IMR-90 (cell line): Measurements from ENCODE around the gene CLEC2A. TPM values are rescaled to one million over a fixed set of nuclear protein-coding genes. Genes with fewer than 3 reads are reported as not detected.

Experiments used
- ATAC-seq: fragments of 200-7000 bp; cut with Tn5 transposase; 2 replicates; pipeline ENCODE4 v1.9.1; 2020; ENCODE audit warnings: low read depth, mild to moderate bottlenecking, moderate library complexity
- BruUV-seq: library from RNA; stranded (reverse); fragments of 400-500 nt; replicated peaks from 2 replicates; lab custom pipeline; 2021; lab: Mats Ljungman, UMichigan
- CTCF ChIA-PET: fragments of 300-600 bp; formaldehyde crosslinking; extraction: SDS; loops from one replicate; lab custom pipeline; 2021; ENCODE audit warnings: antibody characterized with exemption; lab: Yijun Ruan, JAX
- POLR2A ChIA-PET: fragments of 300-600 bp; sonication (Branson Sonifier 250); formaldehyde crosslinking; loops from one replicate; lab custom pipeline; 2022; ENCODE audit warnings: antibody characterized with exemption; ENCODE audit not compliant: unreplicated experiment; lab: Charles Lee
- DNase-seq: peaks from one replicate; pipeline ENCODE4 v3.0.0; 2013
- H2AFZ ChIP-seq: replicated peaks from 2 replicates; pipeline ENCODE3; 2013; ENCODE audit warnings: low read length, mild to moderate bottlenecking; ENCODE audit not compliant: poor library complexity
- H2AK5ac ChIP-seq: 2 replicates; pipeline ENCODE4 v1.6.1; 2013; ENCODE audit warnings: low read depth, low read length, inconsistent platforms
- H2AK9ac ChIP-seq: replicated peaks from 2 replicates; pipeline ENCODE3; 2013; ENCODE audit warnings: mild to moderate bottlenecking, low read depth, low read length, moderate library complexity; ENCODE audit not compliant: poor library complexity
- H2BK120ac ChIP-seq: 2 replicates; pipeline ENCODE4 v1.6.1; 2013; ENCODE audit warnings: low read depth, low read length, inconsistent platforms
- H2BK15ac ChIP-seq: 3 replicates; pipeline ENCODE4 v1.6.1; 2013; ENCODE audit warnings: low read depth, low read length, inconsistent platforms
- H2BK20ac ChIP-seq: 2 replicates; pipeline ENCODE4 v1.6.1; 2013; ENCODE audit warnings: low read depth, mild to moderate bottlenecking, inconsistent platforms, low read length, moderate library complexity
- H2BK5ac ChIP-seq: 2 replicates; pipeline ENCODE4 v1.6.1; 2013; ENCODE audit warnings: mild to moderate bottlenecking, low read depth, low read length, inconsistent platforms; ENCODE audit not compliant: poor library complexity, severe bottlenecking
- H3K14ac ChIP-seq: replicated peaks from 2 replicates; pipeline ENCODE4 v1.6.1; 2013; ENCODE audit warnings: low read depth, low read length, inconsistent platforms
- H3K18ac ChIP-seq: 2 replicates; pipeline ENCODE4 v1.6.1; 2013; ENCODE audit warnings: low read depth, low read length, control low read depth
- H3K23ac ChIP-seq: 2 replicates; pipeline ENCODE4 v1.6.1; 2013; ENCODE audit warnings: low read depth, low read length, inconsistent platforms
- H3K27ac ChIP-seq: 2 replicates; pipeline ENCODE4 v1.5.1; 2013; ENCODE audit warnings: mild to moderate bottlenecking, control low read depth, low read length; ENCODE audit not compliant: insufficient read depth
- H3K27me3 ChIP-seq: 2 replicates; pipeline ENCODE4 v1.6.1; 2013; ENCODE audit warnings: low read length; ENCODE audit not compliant: control insufficient read depth, insufficient read depth
- H3K36me3 ChIP-seq: 2 replicates; pipeline ENCODE4 v1.6.1; 2013; ENCODE audit warnings: low read length, mixed read lengths; ENCODE audit not compliant: control insufficient read depth, insufficient read depth
- H3K4ac ChIP-seq: 2 replicates; pipeline ENCODE4 v1.6.1; 2013; ENCODE audit warnings: low read depth, low read length, inconsistent platforms
- H3K4me1 ChIP-seq: 2 replicates; pipeline ENCODE4 v1.6.1; 2013; ENCODE audit warnings: low read length, mixed read lengths; ENCODE audit not compliant: control insufficient read depth, insufficient read depth
- H3K4me2 ChIP-seq: 2 replicates; pipeline ENCODE4 v1.6.1; 2013; ENCODE audit warnings: low read depth, mild to moderate bottlenecking, control low read depth, low read length, moderate library complexity
- H3K4me3 ChIP-seq: 2 replicates; pipeline ENCODE4 v1.5.1; 2013; ENCODE audit warnings: low read depth, mild to moderate bottlenecking, control low read depth, low read length, moderate library complexity; ENCODE audit not compliant: insufficient read depth
- H3K56ac ChIP-seq: 2 replicates; pipeline ENCODE4 v1.6.1; 2013; ENCODE audit warnings: low read length, inconsistent platforms; ENCODE audit not compliant: insufficient read depth; ENCODE audit errors: extremely low read depth
- H3K79me1 ChIP-seq, 2 experiments: 2 replicates each; pipeline ENCODE4 v1.6.1; 2013; ENCODE audit warnings: low read length in 2 of 2, inconsistent platforms in 1 of 2, low read depth in 1 of 2
- H3K9ac ChIP-seq: 2 replicates; pipeline ENCODE4 v1.6.1; 2013; ENCODE audit warnings: low read depth, low read length, control low read depth
- H3K9me1 ChIP-seq: 2 replicates; pipeline ENCODE4 v1.6.1; 2013; ENCODE audit warnings: low read length, inconsistent platforms; ENCODE audit not compliant: insufficient read depth
- H3K9me3 ChIP-seq: 2 replicates; pipeline ENCODE4 v1.6.1; 2013; ENCODE audit warnings: low read length; ENCODE audit not compliant: control insufficient read depth, insufficient read depth
- H4K20me1 ChIP-seq: 2 replicates; pipeline ENCODE4 v1.6.1; 2013; ENCODE audit warnings: low read length, inconsistent platforms; ENCODE audit not compliant: insufficient read depth
- H4K5ac ChIP-seq: 2 replicates; pipeline ENCODE4 v1.6.1; 2013; ENCODE audit warnings: mild to moderate bottlenecking, low read depth, low read length, control low read depth
- H4K8ac ChIP-seq, 2 experiments: 2 replicates each; pipeline ENCODE4 v1.6.1; 2013; ENCODE audit warnings: low read depth in 2 of 2, low read length in 2 of 2, control low read depth in 1 of 2, inconsistent platforms in 1 of 2
- H4K91ac ChIP-seq: 2 replicates; pipeline ENCODE4 v1.6.1; 2013; ENCODE audit warnings: low read depth, low read length, inconsistent platforms; ENCODE audit not compliant: insufficient read depth
- BHLHE40 ChIP-seq: fragments of 150-350 bp; IDR thresholded peaks from 2 replicates; pipeline ENCODE4 v1.6.1; 2016; ENCODE audit warnings: mild to moderate bottlenecking, low read depth, low read length
- CEBPB ChIP-seq: IDR thresholded peaks from 2 replicates; pipeline ENCODE4 v1.6.1; 2012; ENCODE audit warnings: low read depth, low read length, improper control_type of control experiment
- CHD1 ChIP-seq: IDR thresholded peaks from 2 replicates; pipeline ENCODE4 v1.6.1; 2012; ENCODE audit warnings: low read depth, low read length, improper control_type of control experiment
- FOS ChIP-seq: fragments of 150-350 bp; IDR thresholded peaks from 2 replicates; pipeline ENCODE4 v1.6.1; 2016; ENCODE audit warnings: low read depth, low read length
- MAFK ChIP-seq: IDR thresholded peaks from 2 replicates; pipeline ENCODE4 v1.6.1; 2012; ENCODE audit warnings: low read depth, low read length, improper control_type of control experiment
- MAZ ChIP-seq: IDR thresholded peaks from 2 replicates; pipeline ENCODE4 v1.6.1; 2012; ENCODE audit warnings: low read depth, mild to moderate bottlenecking, low read length, improper control_type of control experiment, moderate library complexity, borderline replicate concordance
- MXI1 ChIP-seq: IDR thresholded peaks from 2 replicates; pipeline ENCODE4 v1.6.1; 2012; ENCODE audit warnings: low read depth, mild to moderate bottlenecking, low read length, moderate library complexity, borderline replicate concordance
- NFE2L2 ChIP-seq: fragments of 150-350 bp; IDR thresholded peaks from 2 replicates; pipeline ENCODE4 v1.6.1; 2016; ENCODE audit warnings: low read depth, mild to moderate bottlenecking, low read length
- RCOR1 ChIP-seq: IDR thresholded peaks from 2 replicates; pipeline ENCODE4 v1.6.1; 2012; ENCODE audit warnings: mild to moderate bottlenecking, low read length, improper control_type of control experiment; ENCODE audit not compliant: insufficient replicate concordance
- RFX5 ChIP-seq: IDR thresholded peaks from 2 replicates; pipeline ENCODE4 v1.8.0; 2012; ENCODE audit warnings: low read depth, mild to moderate bottlenecking, low read length, moderate library complexity
- SMC3 ChIP-seq: fragments of 150-350 bp; IDR thresholded peaks from 2 replicates; pipeline ENCODE4 v1.6.1; 2016; ENCODE audit warnings: low read depth, mild to moderate bottlenecking, antibody characterized with exemption, low read length, moderate library complexity
- dilution Hi-C: fragments of 300-500 bp; cut with HindIII; formaldehyde crosslinking; loops from one replicate; pipeline ENCODE4 v1.14.3; 2018; ENCODE audit warnings: low sequenced_read_pairs; ENCODE audit not compliant: unreplicated experiment
- in situ Hi-C: fragments of 300-500 bp; cut with MboI; formaldehyde crosslinking; loops from 3 replicates; pipeline ENCODE4 v1.14.3; 2019; ENCODE audit warnings: low sequenced_read_pairs, inconsistent platforms, mixed read lengths
- intact Hi-C: fragments of 100-400 bp; cut with micrococcal nuclease; formaldehyde crosslinking; loops from 2 replicates; pipeline ENCODE4 v1.10.0; 2022
- polyA plus RNA-seq, 3 experiments: library from polyadenylated mRNA; depleted of rRNA; stranded (reverse); fragments of >200 nt; gene quantifications; 2 replicates each; pipeline ENCODE4 v1.2.3, GENCODE V29; 2012; ENCODE audit warnings: low replicate concordance in 1 of 3
- total RNA-seq: library from RNA; depleted of rRNA; stranded (reverse); fragments of >200 nt; gene quantifications from 2 replicates; pipeline ENCODE4 v1.2.3, GENCODE V29; 2012
- TF ChIP-seq, protein P1 (sequence below): conservative IDR thresholded peaks from 2 replicates; pipeline ENCODE4 v1.5.1; 2012; ENCODE audit warnings: mild to moderate bottlenecking, low read depth, low read length, improper control_type of control experiment
- TF ChIP-seq, protein P2 (sequence below): fragments of 150-350 bp; IDR thresholded peaks from 2 replicates; pipeline ENCODE4 v1.6.1; 2016; ENCODE audit warnings: low read depth, mild to moderate bottlenecking, low read length, moderate library complexity, borderline replicate concordance
- TF ChIP-seq, protein P3 (sequence below): fragments of 150-350 bp; IDR thresholded peaks from 2 replicates; pipeline ENCODE4 v1.6.1; 2017; ENCODE audit warnings: mild to moderate bottlenecking, antibody characterized with exemption, low read length, low read depth

Gene CLEC2A
- total and polyA plus RNA-seq, 2 of the 4 experiments (the other 2 are of a cell fraction): not detected

DNA sequence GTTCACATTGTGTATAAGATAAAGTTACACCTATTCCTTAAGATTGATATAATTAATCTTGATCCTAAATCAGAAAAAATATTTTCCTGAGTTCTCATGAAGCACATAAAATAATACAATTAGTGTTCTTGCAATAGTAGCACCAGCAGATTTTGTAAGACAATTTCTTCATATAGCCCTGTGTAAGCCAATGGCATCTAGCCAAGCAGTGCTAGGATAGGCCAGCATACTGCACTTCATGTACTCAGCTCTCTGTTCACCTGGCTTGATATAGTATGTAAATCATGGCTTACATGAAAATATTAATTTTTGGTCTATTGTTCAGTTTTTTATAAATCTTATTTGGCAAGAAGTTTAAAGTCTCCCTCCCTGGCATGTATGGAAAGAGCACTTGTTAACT, 49.0 kb downstream of the CLEC2A start:
- in situ Hi-C loops (no loop called here), dilution Hi-C loops (no loop called here), intact Hi-C loops (no loop called here)
- Histone ChIP-seq H3K9me1 (no peaks in the 10 kb centered on the region), H3K56ac (no peak overlapping the region), H3K4me1 (no peaks in the 10 kb centered on the region), H3K4me3 (no peak overlapping the region), H3K79me1 (no peaks in the 10 kb centered on the region), H2BK5ac (no peak overlapping the region), H3K27ac (no peak overlapping the region), H3K4me2 (no peak overlapping the region), H3K9me3 (no peaks in the 10 kb centered on the region), H4K20me1 (no peaks in the 10 kb centered on the region), H2AK9ac (no peak overlapping the region), H3K9ac (no peak overlapping the region), H3K18ac (no peak overlapping the region), H2BK15ac (no peak overlapping the region), H2BK120ac (no peak overlapping the region), H4K8ac (no peak overlapping the region), H3K4ac (no peak overlapping the region), H3K14ac (no peak overlapping the region), H3K23ac (no peak overlapping the region), H3K27me3 (no peaks in the 10 kb centered on the region; the same call in 1 of the 2 replicates), H2BK20ac (no peak overlapping the region), H2AFZ (no peak overlapping the region), H4K91ac (no peak overlapping the region), H3K36me3 (no peaks in the 10 kb centered on the region), H2AK5ac (no peak overlapping the region), H4K5ac (no peak overlapping the region)
- ChIA-PET CTCF (no interaction called here), POLR2A (no interaction called here)
- BruUV-seq: no TSS peak
- TF ChIP-seq CEBPB (no peak), MAFK (no peak), BHLHE40 (no peak), MXI1 (no peak), FOS (no peak), RCOR1 (no peak), NFE2L2 (no peak), RFX5 (no peak), CHD1 (no peak), SMC3 (no peak), MAZ (no peak)
- TF ChIP-seq, protein P1, sequence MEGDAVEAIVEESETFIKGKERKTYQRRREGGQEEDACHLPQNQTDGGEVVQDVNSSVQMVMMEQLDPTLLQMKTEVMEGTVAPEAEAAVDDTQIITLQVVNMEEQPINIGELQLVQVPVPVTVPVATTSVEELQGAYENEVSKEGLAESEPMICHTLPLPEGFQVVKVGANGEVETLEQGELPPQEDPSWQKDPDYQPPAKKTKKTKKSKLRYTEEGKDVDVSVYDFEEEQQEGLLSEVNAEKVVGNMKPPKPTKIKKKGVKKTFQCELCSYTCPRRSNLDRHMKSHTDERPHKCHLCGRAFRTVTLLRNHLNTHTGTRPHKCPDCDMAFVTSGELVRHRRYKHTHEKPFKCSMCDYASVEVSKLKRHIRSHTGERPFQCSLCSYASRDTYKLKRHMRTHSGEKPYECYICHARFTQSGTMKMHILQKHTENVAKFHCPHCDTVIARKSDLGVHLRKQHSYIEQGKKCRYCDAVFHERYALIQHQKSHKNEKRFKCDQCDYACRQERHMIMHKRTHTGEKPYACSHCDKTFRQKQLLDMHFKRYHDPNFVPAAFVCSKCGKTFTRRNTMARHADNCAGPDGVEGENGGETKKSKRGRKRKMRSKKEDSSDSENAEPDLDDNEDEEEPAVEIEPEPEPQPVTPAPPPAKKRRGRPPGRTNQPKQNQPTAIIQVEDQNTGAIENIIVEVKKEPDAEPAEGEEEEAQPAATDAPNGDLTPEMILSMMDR: no peak
- TF ChIP-seq, protein P2, sequence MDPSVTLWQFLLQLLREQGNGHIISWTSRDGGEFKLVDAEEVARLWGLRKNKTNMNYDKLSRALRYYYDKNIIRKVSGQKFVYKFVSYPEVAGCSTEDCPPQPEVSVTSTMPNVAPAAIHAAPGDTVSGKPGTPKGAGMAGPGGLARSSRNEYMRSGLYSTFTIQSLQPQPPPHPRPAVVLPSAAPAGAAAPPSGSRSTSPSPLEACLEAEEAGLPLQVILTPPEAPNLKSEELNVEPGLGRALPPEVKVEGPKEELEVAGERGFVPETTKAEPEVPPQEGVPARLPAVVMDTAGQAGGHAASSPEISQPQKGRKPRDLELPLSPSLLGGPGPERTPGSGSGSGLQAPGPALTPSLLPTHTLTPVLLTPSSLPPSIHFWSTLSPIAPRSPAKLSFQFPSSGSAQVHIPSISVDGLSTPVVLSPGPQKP: no peak
- TF ChIP-seq, protein P3, sequence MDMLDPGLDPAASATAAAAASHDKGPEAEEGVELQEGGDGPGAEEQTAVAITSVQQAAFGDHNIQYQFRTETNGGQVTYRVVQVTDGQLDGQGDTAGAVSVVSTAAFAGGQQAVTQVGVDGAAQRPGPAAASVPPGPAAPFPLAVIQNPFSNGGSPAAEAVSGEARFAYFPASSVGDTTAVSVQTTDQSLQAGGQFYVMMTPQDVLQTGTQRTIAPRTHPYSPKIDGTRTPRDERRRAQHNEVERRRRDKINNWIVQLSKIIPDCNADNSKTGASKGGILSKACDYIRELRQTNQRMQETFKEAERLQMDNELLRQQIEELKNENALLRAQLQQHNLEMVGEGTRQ: no peak
- no peak for ATAC-seq
- no peak for DNase-seq
